HepG2 (cell line): ENCODE data around the gene NOP9. TPM values are rescaled to one million over a fixed set of nuclear protein-coding genes. Genes with fewer than 3 reads are reported as not detected.

ENCODE experiments used
- BCL6 ChIP-seq: IDR thresholded peaks from 2 replicates; pipeline ENCODE4 v1.6.1; 2016; ENCODE audit warnings: missing genetic modification reagents, missing compliant biosample characterization
- FOXK2 ChIP-seq: fragments of 450-650 bp; IDR thresholded peaks from 2 replicates; pipeline ENCODE4 v1.6.1; 2016
- MAZ ChIP-seq, 2 experiments: sonication (generic) in 1 of 2; formaldehyde crosslinking in 1 of 2; IDR thresholded peaks; 2 replicates each; pipeline versions ENCODE4 v1.5.0 to v1.6.1; 2012 to 2020; ENCODE audit warnings: low read depth in 2 of 2, mild to moderate bottlenecking in 2 of 2, borderline replicate concordance in 1 of 2, improper control_type of control experiment in 1 of 2, low read length in 1 of 2, missing genetic modification reagents in 1 of 2, moderate library complexity in 1 of 2
- ZNF160 ChIP-seq: sonication (generic); formaldehyde crosslinking; IDR thresholded peaks from 2 replicates; pipeline ENCODE4 v1.8.0; 2022; ENCODE audit warnings: mild to moderate bottlenecking, inconsistent platforms, missing genetic modification reagents
- ZNF317 ChIP-seq: sonication (generic); formaldehyde crosslinking; IDR thresholded peaks from 2 replicates; pipeline ENCODE4 v1.5.0; 2020; ENCODE audit warnings: mild to moderate bottlenecking, missing genetic modification reagents
- ZNF331 ChIP-seq: sonication (generic); formaldehyde crosslinking; IDR thresholded peaks from 2 replicates; pipeline ENCODE4 v1.4.0; 2020; ENCODE audit warnings: missing genetic modification reagents
- ZNF607 ChIP-seq: sonication (generic); formaldehyde crosslinking; IDR thresholded peaks from 2 replicates; pipeline ENCODE4 v1.5.1; 2020; ENCODE audit warnings: missing genetic modification reagents, mild to moderate bottlenecking, borderline replicate concordance
- polyA plus RNA-seq, 8 experiments: library from polyadenylated mRNA; depleted of rRNA in 3 of 8; stranded (reverse) in 7 of 8; unstranded in 1 of 8; fragments of >200 nt; fragmentation: Illumina TruSeq in 4 of 8; extraction: Trizol in 4 of 8; gene quantifications; 2 replicates each; pipeline versions ENCODE4 v1.2.1 to v1.2.3, GENCODE V29; 2011 to 2016; ENCODE audit warnings: low read depth in 4 of 8, missing spikeins in 1 of 8, mixed read lengths in 1 of 8; ENCODE audit not compliant: insufficient read depth in 1 of 8
- total RNA-seq, 5 experiments: library from RNA; depleted of rRNA; stranded (reverse); fragments of >200 nt; fragmentation: Illumina TruSeq; extraction: Trizol; gene quantifications; 2 replicates each; pipeline ENCODE4 v1.2.3, GENCODE V29; 2016; ENCODE audit warnings: low read depth in 1 of 5
- TF ChIP-seq, protein P1 (sequence below): IDR thresholded peaks from 2 replicates; pipeline ENCODE4 v1.6.1; 2016; ENCODE audit warnings: low read depth, missing genetic modification reagents, missing compliant biosample characterization
- TF ChIP-seq, protein P2 (sequence below): sonication (generic); formaldehyde crosslinking; IDR thresholded peaks from 2 replicates; pipeline ENCODE4; 2020; ENCODE audit warnings: missing genetic modification reagents, mild to moderate bottlenecking, borderline replicate concordance
- TF ChIP-seq, protein P3 (sequence below): sonication (generic); formaldehyde crosslinking; IDR thresholded peaks from 2 replicates; pipeline ENCODE4 v1.4.0; 2020; ENCODE audit warnings: missing genetic modification reagents, borderline replicate concordance
- TF ChIP-seq, protein P4 (sequence below): sonication (generic); formaldehyde crosslinking; IDR thresholded peaks from 2 replicates; pipeline ENCODE4 v1.4.0; 2020; ENCODE audit warnings: missing genetic modification reagents, borderline replicate concordance
- TF ChIP-seq, protein P5 (sequence below): sonication (generic); formaldehyde crosslinking; IDR thresholded peaks from 2 replicates; pipeline ENCODE4 v1.4.0; 2020; ENCODE audit warnings: missing genetic modification reagents

NOP9 gene
- total and polyA plus RNA-seq, 2 of the 13 experiments (the other 11 are each of a cell fraction or from before 2014, with no cell fraction given): 24.5 to 61.6 TPM

DNA sequence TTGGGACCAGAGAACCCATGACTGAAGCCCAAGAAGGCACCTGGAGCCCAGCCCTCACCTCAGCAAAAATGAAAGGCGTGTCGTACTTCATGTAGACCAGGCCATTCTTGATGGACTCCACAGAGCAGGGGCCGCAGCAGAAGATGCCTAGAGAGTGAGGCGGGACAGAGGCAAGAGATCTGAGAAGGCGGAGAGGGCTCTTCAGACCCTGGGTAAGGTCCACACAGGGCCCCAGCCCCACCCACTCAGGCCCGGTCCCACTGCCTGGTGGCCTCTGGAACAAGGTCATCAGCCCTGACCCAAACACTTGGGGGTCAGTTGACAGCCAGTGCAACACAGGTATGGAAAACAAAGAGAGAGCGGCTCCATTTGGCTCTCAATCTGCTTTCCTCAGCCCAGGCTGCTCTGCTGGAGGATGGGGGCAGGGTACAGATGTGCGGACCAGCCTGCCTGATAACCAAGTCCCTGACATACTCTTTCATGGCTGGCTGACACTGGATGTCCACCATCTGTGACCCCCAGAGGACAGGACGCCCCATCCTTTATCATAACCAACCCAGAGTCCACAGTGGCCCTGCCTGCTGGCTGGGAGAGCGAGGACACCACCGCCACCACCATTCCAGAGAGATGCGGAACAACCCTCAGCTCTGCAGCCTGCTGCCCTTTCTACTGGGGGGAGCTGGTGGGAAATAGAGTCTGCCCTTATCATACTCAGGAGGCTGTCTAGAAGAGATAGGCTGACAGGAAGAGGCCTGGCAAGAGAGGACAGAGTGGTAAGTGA lies 43.5 kb upstream of the NOP9 start (continued):
- TF ChIP-seq, protein P1, sequence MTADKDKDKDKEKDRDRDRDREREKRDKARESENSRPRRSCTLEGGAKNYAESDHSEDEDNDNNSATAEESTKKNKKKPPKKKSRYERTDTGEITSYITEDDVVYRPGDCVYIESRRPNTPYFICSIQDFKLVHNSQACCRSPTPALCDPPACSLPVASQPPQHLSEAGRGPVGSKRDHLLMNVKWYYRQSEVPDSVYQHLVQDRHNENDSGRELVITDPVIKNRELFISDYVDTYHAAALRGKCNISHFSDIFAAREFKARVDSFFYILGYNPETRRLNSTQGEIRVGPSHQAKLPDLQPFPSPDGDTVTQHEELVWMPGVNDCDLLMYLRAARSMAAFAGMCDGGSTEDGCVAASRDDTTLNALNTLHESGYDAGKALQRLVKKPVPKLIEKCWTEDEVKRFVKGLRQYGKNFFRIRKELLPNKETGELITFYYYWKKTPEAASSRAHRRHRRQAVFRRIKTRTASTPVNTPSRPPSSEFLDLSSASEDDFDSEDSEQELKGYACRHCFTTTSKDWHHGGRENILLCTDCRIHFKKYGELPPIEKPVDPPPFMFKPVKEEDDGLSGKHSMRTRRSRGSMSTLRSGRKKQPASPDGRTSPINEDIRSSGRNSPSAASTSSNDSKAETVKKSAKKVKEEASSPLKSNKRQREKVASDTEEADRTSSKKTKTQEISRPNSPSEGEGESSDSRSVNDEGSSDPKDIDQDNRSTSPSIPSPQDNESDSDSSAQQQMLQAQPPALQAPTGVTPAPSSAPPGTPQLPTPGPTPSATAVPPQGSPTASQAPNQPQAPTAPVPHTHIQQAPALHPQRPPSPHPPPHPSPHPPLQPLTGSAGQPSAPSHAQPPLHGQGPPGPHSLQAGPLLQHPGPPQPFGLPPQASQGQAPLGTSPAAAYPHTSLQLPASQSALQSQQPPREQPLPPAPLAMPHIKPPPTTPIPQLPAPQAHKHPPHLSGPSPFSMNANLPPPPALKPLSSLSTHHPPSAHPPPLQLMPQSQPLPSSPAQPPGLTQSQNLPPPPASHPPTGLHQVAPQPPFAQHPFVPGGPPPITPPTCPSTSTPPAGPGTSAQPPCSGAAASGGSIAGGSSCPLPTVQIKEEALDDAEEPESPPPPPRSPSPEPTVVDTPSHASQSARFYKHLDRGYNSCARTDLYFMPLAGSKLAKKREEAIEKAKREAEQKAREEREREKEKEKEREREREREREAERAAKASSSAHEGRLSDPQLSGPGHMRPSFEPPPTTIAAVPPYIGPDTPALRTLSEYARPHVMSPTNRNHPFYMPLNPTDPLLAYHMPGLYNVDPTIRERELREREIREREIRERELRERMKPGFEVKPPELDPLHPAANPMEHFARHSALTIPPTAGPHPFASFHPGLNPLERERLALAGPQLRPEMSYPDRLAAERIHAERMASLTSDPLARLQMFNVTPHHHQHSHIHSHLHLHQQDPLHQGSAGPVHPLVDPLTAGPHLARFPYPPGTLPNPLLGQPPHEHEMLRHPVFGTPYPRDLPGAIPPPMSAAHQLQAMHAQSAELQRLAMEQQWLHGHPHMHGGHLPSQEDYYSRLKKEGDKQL: peak; percentile 45; the same call in 1 of the 2 replicates
- TF ChIP-seq ZNF331 (CRISPR knock-in tag) (peak; percentile 52; the same call in 1 of the 2 replicates), ZNF607 (CRISPR knock-in tag) (peak; percentile 39; the same call in 1 of the 2 replicates), ZNF160 (CRISPR knock-in tag) (peak; percentile 52; the same call in 1 of the 2 replicates), MAZ (IDR thresholded peaks at IDR 0.05; ENCODE audit: borderline replicate concordance, low read depth, low read length) (no peak), MAZ (CRISPR knock-in tag; IDR thresholded peaks at IDR 0.05; ENCODE audit: low read depth) (peak; percentile 78), ZNF317 (CRISPR knock-in tag) (peak; percentile 5), FOXK2 (no peak), BCL6 (CRISPR knock-in tag) (peak; percentile 66)
- TF ChIP-seq, protein P2, sequence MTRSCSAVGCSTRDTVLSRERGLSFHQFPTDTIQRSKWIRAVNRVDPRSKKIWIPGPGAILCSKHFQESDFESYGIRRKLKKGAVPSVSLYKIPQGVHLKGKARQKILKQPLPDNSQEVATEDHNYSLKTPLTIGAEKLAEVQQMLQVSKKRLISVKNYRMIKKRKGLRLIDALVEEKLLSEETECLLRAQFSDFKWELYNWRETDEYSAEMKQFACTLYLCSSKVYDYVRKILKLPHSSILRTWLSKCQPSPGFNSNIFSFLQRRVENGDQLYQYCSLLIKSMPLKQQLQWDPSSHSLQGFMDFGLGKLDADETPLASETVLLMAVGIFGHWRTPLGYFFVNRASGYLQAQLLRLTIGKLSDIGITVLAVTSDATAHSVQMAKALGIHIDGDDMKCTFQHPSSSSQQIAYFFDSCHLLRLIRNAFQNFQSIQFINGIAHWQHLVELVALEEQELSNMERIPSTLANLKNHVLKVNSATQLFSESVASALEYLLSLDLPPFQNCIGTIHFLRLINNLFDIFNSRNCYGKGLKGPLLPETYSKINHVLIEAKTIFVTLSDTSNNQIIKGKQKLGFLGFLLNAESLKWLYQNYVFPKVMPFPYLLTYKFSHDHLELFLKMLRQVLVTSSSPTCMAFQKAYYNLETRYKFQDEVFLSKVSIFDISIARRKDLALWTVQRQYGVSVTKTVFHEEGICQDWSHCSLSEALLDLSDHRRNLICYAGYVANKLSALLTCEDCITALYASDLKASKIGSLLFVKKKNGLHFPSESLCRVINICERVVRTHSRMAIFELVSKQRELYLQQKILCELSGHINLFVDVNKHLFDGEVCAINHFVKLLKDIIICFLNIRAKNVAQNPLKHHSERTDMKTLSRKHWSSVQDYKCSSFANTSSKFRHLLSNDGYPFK: no peak
- TF ChIP-seq, protein P3, sequence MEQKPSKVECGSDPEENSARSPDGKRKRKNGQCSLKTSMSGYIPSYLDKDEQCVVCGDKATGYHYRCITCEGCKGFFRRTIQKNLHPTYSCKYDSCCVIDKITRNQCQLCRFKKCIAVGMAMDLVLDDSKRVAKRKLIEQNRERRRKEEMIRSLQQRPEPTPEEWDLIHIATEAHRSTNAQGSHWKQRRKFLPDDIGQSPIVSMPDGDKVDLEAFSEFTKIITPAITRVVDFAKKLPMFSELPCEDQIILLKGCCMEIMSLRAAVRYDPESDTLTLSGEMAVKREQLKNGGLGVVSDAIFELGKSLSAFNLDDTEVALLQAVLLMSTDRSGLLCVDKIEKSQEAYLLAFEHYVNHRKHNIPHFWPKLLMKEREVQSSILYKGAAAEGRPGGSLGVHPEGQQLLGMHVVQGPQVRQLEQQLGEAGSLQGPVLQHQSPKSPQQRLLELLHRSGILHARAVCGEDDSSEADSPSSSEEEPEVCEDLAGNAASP (CRISPR knock-in tag): peak; percentile 58; the same call in 1 of the 2 replicates
- TF ChIP-seq, protein P4, sequence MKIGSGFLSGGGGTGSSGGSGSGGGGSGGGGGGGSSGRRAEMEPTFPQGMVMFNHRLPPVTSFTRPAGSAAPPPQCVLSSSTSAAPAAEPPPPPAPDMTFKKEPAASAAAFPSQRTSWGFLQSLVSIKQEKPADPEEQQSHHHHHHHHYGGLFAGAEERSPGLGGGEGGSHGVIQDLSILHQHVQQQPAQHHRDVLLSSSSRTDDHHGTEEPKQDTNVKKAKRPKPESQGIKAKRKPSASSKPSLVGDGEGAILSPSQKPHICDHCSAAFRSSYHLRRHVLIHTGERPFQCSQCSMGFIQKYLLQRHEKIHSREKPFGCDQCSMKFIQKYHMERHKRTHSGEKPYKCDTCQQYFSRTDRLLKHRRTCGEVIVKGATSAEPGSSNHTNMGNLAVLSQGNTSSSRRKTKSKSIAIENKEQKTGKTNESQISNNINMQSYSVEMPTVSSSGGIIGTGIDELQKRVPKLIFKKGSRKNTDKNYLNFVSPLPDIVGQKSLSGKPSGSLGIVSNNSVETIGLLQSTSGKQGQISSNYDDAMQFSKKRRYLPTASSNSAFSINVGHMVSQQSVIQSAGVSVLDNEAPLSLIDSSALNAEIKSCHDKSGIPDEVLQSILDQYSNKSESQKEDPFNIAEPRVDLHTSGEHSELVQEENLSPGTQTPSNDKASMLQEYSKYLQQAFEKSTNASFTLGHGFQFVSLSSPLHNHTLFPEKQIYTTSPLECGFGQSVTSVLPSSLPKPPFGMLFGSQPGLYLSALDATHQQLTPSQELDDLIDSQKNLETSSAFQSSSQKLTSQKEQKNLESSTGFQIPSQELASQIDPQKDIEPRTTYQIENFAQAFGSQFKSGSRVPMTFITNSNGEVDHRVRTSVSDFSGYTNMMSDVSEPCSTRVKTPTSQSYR (CRISPR knock-in tag): peak; percentile 67; the same call in 1 of the 2 replicates
- TF ChIP-seq, protein P5, sequence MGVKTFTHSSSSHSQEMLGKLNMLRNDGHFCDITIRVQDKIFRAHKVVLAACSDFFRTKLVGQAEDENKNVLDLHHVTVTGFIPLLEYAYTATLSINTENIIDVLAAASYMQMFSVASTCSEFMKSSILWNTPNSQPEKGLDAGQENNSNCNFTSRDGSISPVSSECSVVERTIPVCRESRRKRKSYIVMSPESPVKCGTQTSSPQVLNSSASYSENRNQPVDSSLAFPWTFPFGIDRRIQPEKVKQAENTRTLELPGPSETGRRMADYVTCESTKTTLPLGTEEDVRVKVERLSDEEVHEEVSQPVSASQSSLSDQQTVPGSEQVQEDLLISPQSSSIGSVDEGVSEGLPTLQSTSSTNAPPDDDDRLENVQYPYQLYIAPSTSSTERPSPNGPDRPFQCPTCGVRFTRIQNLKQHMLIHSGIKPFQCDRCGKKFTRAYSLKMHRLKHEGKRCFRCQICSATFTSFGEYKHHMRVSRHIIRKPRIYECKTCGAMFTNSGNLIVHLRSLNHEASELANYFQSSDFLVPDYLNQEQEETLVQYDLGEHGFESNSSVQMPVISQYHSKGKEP: no peak
